Spleen (tissue), 11 donors: ENCODE data around the gene OLFML3. TPM values are rescaled to one million over a fixed set of nuclear protein-coding genes. Genes with fewer than 3 reads are reported as not detected.

ENCODE experiments used
- DNase-seq: peaks from one replicate; pipeline ENCODE4 v3.0.0-alpha.2; 2020
- H3K27ac ChIP-seq, 8 donors: fragments of 200-600 bp; sonication (generic) in 7 of 8; 1 replicate in 4 of 8; 2 replicates in 4 of 8; pipeline versions ENCODE4 v1.5.0 to v1.8.0; 2016 to 2021; ENCODE audit warnings: inconsistent platforms in 4 of 8, mild to moderate bottlenecking in 4 of 8, moderate library complexity in 1 of 8
- H3K27me3 ChIP-seq, 7 donors: fragments of 200-600 bp; sonication (generic) in 6 of 7; replicated peaks in 1 of 7; 1 replicate in 4 of 7; 2 replicates in 3 of 7; pipeline versions ENCODE4 v1.5.0 to v1.8.0; 2016 to 2021; ENCODE audit warnings: inconsistent platforms in 3 of 7, mild to moderate bottlenecking in 1 of 7
- H3K36me3 ChIP-seq, 6 donors: fragments of 200-600 bp; sonication (generic) in 5 of 6; 1 replicate in 4 of 6; 2 replicates in 2 of 6; pipeline versions ENCODE4 v1.5.0 to v1.8.0; 2016 to 2021; ENCODE audit warnings: inconsistent platforms in 2 of 6
- H3K4me1 ChIP-seq, 6 donors: fragments of 200-600 bp; sonication (generic) in 5 of 6; 1 replicate in 3 of 6; 2 replicates in 3 of 6; pipeline versions ENCODE4 v1.5.0 to v1.8.0; 2016 to 2021; ENCODE audit warnings: inconsistent platforms in 3 of 6
- H3K4me3 ChIP-seq, 8 donors: fragments of 200-600 bp; sonication (generic) in 7 of 8; 1 replicate in 4 of 8; 2 replicates in 4 of 8; pipeline versions ENCODE4 v1.5.0 to v1.8.0; 2016 to 2021; ENCODE audit warnings: inconsistent platforms in 4 of 8, mild to moderate bottlenecking in 4 of 8, moderate library complexity in 2 of 8
- H3K9me3 ChIP-seq, 8 donors: fragments of 200-600 bp; sonication (generic) in 7 of 8; 1 replicate in 4 of 8; 2 replicates in 4 of 8; pipeline versions ENCODE4 v1.5.0 to v1.8.0; 2016 to 2021; ENCODE audit warnings: inconsistent platforms in 4 of 8
- POLR2A ChIP-seq, 3 donors: fragments of 450-650 bp; IDR thresholded peaks; one replicate each; pipeline ENCODE4 v1.5.1; 2017; ENCODE audit warnings: antibody characterized with exemption in 3 of 3, mild to moderate bottlenecking in 1 of 3
- POLR2AphosphoS5 ChIP-seq, 3 donors: sonication (generic); formaldehyde crosslinking; IDR thresholded peaks; one replicate each; pipeline ENCODE4 v1.5.1; 2017; ENCODE audit warnings: antibody characterized with exemption in 3 of 3
- WGBS, 5 donors: extraction: QIAGEN DNeasy Blood & Tissue Kit in 3 of 5; methylation state at CpG; one replicate each; pipeline versions ENCODE4 v1.1.5 to v1.1.7; 2013 to 2018; 5-methylcytosine and 5-hydroxymethylcytosine counted together
- intact Hi-C: fragments of 100-400 bp; cut with DNase I; formaldehyde crosslinking; loops from one replicate; pipeline ENCODE4 v1.15.0; 2023; ENCODE audit warnings: low total_unique reads
- polyA plus RNA-seq, 3 donors: library from polyadenylated mRNA; stranded (reverse); fragments of 200-250 nt; gene quantifications; one replicate each; pipeline ENCODE4 v1.2.1, GENCODE V29; 2013
- total RNA-seq, 7 donors: library from RNA; depleted of rRNA in 3 of 7; stranded (reverse); fragments of >200 nt in 3 of 7; fragmentation: NEBNext Ultra II Directional in 4 of 7; extraction: Animal tissue kit (Norgen Biotek cat#: 25700) in 4 of 7; gene quantifications; one replicate each; pipeline versions ENCODE4 v1.1.0 to v1.2.1, GENCODE V29; 2016 to 2021
- TF ChIP-seq, protein P1 (sequence below), 11 experiments: fragments of 200-600 bp in 7 of 11; fragments of 450-650 bp in 4 of 11; sonication (generic) in 4 of 11; IDR thresholded peaks in 8 of 11; conservative IDR thresholded peaks in 3 of 11; 1 replicate in 7 of 11; 2 replicates in 4 of 11; pipeline versions ENCODE4 v1.4.0 to v1.8.0; 2016 to 2021; ENCODE audit warnings: antibody characterized with exemption in 11 of 11, inconsistent platforms in 4 of 11, mild to moderate bottlenecking in 1 of 11
- donor health status: healthy with polysubstance abuse.
- donor health status: DM: no; HTN: no; CAD: no; lungs with moderate emphysema.
- donor health status: DM: no; HTN: no; CAD: no.
- donor health status: Bipolar disorder and iron deficiency.
- donor health status: healthy.
- donor health status: DM: no; HTN: no; CAD: no.
- donor health status: DM: yes; HTN: yes; CAD: no.

Gene OLFML3
- total and polyA plus RNA-seq, 10 donors = 1.2 to 10.9 (median 5.1) TPM

DNA sequence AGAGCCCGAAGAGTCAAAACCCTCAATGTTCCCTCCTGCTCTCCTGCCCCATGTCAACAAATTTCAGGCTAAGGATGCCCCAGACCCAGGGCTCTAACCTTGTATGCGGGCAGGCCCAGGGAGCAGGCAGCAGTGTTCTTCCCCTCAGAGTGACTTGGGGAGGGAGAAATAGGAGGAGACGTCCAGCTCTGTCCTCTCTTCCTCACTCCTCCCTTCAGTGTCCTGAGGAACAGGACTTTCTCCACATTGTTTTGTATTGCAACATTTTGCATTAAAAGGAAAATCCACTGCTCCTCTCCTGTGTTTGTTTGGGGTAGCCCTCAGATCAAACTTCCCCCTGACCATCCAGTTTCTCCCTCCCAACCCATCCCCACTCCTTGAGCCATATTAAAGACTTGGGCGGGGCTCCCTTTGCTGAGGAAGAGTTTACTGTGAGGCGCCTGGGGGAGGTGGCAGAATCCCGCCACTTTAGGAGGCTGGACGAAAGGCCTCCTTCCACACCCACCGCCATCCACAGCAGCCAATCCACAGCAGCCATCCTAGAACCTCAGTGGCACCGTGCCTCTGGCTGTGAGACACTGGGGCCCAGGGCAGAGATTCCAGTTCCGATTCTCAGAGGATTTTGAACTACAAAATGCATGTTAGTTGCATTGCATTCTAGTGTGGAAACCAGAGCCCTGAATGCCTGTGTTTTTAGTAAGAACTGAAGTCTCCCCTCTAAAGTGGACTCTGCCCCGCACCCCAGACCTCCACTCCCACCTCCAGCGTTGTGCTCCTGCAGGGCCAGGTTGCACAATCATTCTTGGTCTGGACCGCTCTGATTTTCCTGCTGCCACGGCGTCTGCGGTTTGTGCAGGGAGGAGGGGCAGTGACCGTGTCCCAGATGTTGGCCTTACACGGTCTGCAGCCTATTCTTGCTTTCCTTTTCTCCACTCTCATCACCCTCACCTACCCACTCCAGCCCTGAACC lies 3.0 kb downstream of the OLFML3 start:
- DNase-seq = no peak
- H3K4me3 ChIP-seq = peak overlapping the region in 3 of 8 donors; percentile 5 to 20 (median 10)
- peaks cover 0 to 22% (median 0%) of the 10 kb centered on the region in 6 donors for H3K36me3 ChIP-seq
- TF ChIP-seq POLR2A (IDR thresholded peaks at IDR 0.05) = no peak
- TF ChIP-seq POLR2AphosphoS5 (IDR thresholded peaks at IDR 0.05) = peak in 2 of 3 donors; percentile 10 to 26
- 33 to 47% (median 43%) methylated on average over 18 of the region's 18 CpGs for WGBS, 5 donors
- peaks cover under 1 to 46% (median 18%) of the 10 kb centered on the region in 6 donors for H3K4me1 ChIP-seq
- no peaks in the 10 kb centered on the region for H3K9me3 ChIP-seq
- no peaks in the 10 kb centered on the region for H3K27me3 ChIP-seq
- peak overlapping the region in 5 of 8 donors; percentile 1 to 48 (median 24) for H3K27ac ChIP-seq
- intact Hi-C loops = loop anchor here (5.0 kb wide), 1 partner anchor 300 kb away; no protein-coding TSS in a partner anchor

DNA sequence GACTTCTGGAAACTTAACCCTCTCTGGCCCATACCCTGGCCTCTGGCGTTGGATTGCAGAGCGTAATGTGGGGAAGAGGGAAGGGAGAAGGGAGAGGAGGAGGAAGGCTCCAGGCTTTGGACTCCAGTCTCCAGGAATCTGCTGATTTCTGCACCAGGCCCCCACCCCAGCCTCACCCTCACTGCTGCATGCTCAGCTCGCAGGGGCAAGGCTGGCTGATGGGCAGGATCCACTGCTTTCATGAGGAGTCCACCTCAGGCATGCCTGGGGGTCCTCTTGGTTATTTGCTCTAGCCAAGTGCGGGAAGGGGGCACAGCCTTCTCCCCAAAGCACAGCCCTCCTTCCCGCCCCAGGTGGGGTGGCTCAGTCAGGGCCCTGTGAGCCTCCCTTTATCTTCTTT lies 3.7 kb downstream of the OLFML3 start:
- intact Hi-C loops = loop anchor here (5.0 kb wide), 1 partner anchor 299 kb away; no protein-coding TSS in a partner anchor
- WGBS, 5 donors = 62 to 78% (median 66%) methylated on average over 4 to 5 of the region's 5 CpGs
- TF ChIP-seq, protein P1, sequence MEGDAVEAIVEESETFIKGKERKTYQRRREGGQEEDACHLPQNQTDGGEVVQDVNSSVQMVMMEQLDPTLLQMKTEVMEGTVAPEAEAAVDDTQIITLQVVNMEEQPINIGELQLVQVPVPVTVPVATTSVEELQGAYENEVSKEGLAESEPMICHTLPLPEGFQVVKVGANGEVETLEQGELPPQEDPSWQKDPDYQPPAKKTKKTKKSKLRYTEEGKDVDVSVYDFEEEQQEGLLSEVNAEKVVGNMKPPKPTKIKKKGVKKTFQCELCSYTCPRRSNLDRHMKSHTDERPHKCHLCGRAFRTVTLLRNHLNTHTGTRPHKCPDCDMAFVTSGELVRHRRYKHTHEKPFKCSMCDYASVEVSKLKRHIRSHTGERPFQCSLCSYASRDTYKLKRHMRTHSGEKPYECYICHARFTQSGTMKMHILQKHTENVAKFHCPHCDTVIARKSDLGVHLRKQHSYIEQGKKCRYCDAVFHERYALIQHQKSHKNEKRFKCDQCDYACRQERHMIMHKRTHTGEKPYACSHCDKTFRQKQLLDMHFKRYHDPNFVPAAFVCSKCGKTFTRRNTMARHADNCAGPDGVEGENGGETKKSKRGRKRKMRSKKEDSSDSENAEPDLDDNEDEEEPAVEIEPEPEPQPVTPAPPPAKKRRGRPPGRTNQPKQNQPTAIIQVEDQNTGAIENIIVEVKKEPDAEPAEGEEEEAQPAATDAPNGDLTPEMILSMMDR (IDR thresholded peaks at IDR 0.05 in 8 of 11, conservative IDR thresholded peaks at IDR 0.05 in 3 of 11) = no peak
- TF ChIP-seq POLR2AphosphoS5 (IDR thresholded peaks at IDR 0.05) = no peak
- no peak for TF ChIP-seq POLR2A (IDR thresholded peaks at IDR 0.05)
- Histone ChIP-seq H3K4me1 (peaks cover 0 to 39% (median 13%) of the 10 kb centered on the region in 6 donors), H3K9me3 (no peaks in the 10 kb centered on the region), H3K27me3 (no peaks in the 10 kb centered on the region), H3K27ac (peak overlapping the region in 4 of 8 donors; percentile 1 to 48 (median 19)), H3K36me3 (peaks cover 0 to 18% (median 0%) of the 10 kb centered on the region in 6 donors), H3K4me3 (peak overlapping the region in 3 of 8 donors; percentile 5 to 20 (median 10))
- no peak for DNase-seq

DNA sequence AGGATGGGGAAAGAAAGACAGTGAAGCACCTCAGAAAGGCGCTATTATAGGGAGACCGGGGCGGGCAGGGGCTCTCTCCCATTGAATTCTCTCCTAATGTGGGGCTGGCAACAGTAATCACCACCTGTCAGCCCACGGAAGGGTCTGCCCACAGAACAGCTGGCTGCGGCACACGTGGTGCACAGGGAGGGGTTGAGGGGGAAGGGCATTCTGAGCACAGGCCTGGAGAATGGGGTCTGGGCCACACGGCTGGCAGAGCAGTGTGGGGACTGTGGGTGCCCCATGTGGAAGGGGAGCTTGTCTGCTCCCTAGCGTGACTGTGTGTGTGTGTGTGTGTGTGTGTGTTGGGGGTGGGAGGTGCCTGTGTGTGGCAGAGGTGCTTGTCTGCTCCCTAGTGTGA lies 4.1 kb downstream of the OLFML3 start:
- Histone ChIP-seq H3K27ac (peak overlapping the region in 4 of 8 donors; percentile 1 to 48 (median 19)), H3K4me1 (peaks cover 0 to 34% (median 11%) of the 10 kb centered on the region in 6 donors), H3K4me3 (no peak overlapping the region), H3K27me3 (no peaks in the 10 kb centered on the region), H3K36me3 (peaks cover 0 to 16% (median 0%) of the 10 kb centered on the region in 6 donors), H3K9me3 (no peaks in the 10 kb centered on the region)
- 46 to 64% (median 60%) methylated on average over 8 of the region's 8 CpGs for WGBS, 5 donors
- DNase-seq = no peak
- TF ChIP-seq POLR2A (IDR thresholded peaks at IDR 0.05) (no peak), POLR2AphosphoS5 (IDR thresholded peaks at IDR 0.05) (no peak)
- TF ChIP-seq, protein P1 (IDR thresholded peaks at IDR 0.05 in 8 of 11, conservative IDR thresholded peaks at IDR 0.05 in 3 of 11) = no peak
- intact Hi-C loops = loop anchor here (5.0 kb wide), 1 partner anchor 299 kb away; no protein-coding TSS in a partner anchor

DNA sequence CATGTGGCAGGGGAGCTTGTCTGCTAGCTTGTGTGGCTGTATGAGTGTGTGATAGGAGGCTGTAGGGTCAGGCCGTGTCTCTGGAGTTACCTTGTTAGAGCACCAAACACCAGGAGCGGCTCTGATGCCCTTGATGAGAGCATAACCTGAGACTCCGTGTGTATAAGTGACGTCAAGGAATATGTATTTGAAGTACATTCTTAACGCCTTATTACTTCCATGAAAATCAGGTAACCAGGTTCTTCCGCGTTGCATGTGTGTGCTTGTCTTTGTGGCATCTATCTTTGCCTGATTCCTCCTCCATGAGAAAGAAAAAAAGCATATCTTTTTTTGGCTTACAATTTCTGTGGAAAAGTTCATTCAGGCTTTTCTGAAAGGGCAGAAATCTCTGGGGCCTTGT lies 4.6 kb downstream of the OLFML3 start:
- Histone ChIP-seq H3K27ac (no peak overlapping the region), H3K9me3 (no peaks in the 10 kb centered on the region), H3K27me3 (no peaks in the 10 kb centered on the region), H3K36me3 (peaks cover 0 to 16% (median 0%) of the 10 kb centered on the region in 6 donors), H3K4me3 (no peak overlapping the region), H3K4me1 (peaks cover 0 to 30% (median 9%) of the 10 kb centered on the region in 6 donors)
- intact Hi-C loops = loop anchor here (5.0 kb wide), 1 partner anchor 298 kb away; no protein-coding TSS in a partner anchor
- TF ChIP-seq POLR2AphosphoS5 (IDR thresholded peaks at IDR 0.05) (no peak), POLR2A (IDR thresholded peaks at IDR 0.05) (no peak)
- TF ChIP-seq, protein P1 (IDR thresholded peaks at IDR 0.05 in 8 of 11, conservative IDR thresholded peaks at IDR 0.05 in 3 of 11) = no peak
- WGBS, 5 donors = 90 to 96% (median 92%) methylated on average over 7 of the region's 7 CpGs
- no peak for DNase-seq
